IMR-90 (cell line): ENCODE data around the gene ATP10A. TPM values are rescaled to one million over a fixed set of nuclear protein-coding genes. Genes with fewer than 3 reads are reported as not detected.

ENCODE experiments used
- ATAC-seq: fragments of 200-7000 bp; cut with Tn5 transposase; 2 replicates; pipeline ENCODE4 v1.9.1; 2020; ENCODE audit warnings: low read depth, mild to moderate bottlenecking, moderate library complexity
- BruUV-seq: library from RNA; stranded (reverse); fragments of 400-500 nt; replicated peaks from 2 replicates; lab custom pipeline; 2021; lab: Mats Ljungman, UMichigan
- CTCF ChIA-PET: fragments of 300-600 bp; formaldehyde crosslinking; extraction: SDS; loops from one replicate; lab custom pipeline; 2021; ENCODE audit warnings: antibody characterized with exemption; lab: Yijun Ruan, JAX
- POLR2A ChIA-PET: fragments of 300-600 bp; sonication (Branson Sonifier 250); formaldehyde crosslinking; loops from one replicate; lab custom pipeline; 2022; ENCODE audit warnings: antibody characterized with exemption; ENCODE audit not compliant: unreplicated experiment; lab: Charles Lee
- DNase-seq: peaks from one replicate; pipeline ENCODE4 v3.0.0; 2013
- H2AFZ ChIP-seq: replicated peaks from 2 replicates; pipeline ENCODE3; 2013; ENCODE audit warnings: low read length, mild to moderate bottlenecking; ENCODE audit not compliant: poor library complexity
- H2AK5ac ChIP-seq: 2 replicates; pipeline ENCODE4 v1.6.1; 2013; ENCODE audit warnings: low read depth, low read length, inconsistent platforms
- H2AK9ac ChIP-seq: replicated peaks from 2 replicates; pipeline ENCODE3; 2013; ENCODE audit warnings: mild to moderate bottlenecking, low read depth, low read length, moderate library complexity; ENCODE audit not compliant: poor library complexity
- H2BK120ac ChIP-seq: 2 replicates; pipeline ENCODE4 v1.6.1; 2013; ENCODE audit warnings: low read depth, low read length, inconsistent platforms
- H2BK15ac ChIP-seq: 3 replicates; pipeline ENCODE4 v1.6.1; 2013; ENCODE audit warnings: low read depth, low read length, inconsistent platforms
- H2BK20ac ChIP-seq: 2 replicates; pipeline ENCODE4 v1.6.1; 2013; ENCODE audit warnings: low read depth, mild to moderate bottlenecking, inconsistent platforms, low read length, moderate library complexity
- H2BK5ac ChIP-seq: 2 replicates; pipeline ENCODE4 v1.6.1; 2013; ENCODE audit warnings: mild to moderate bottlenecking, low read depth, low read length, inconsistent platforms; ENCODE audit not compliant: poor library complexity, severe bottlenecking
- H3K14ac ChIP-seq: replicated peaks from 2 replicates; pipeline ENCODE4 v1.6.1; 2013; ENCODE audit warnings: low read depth, low read length, inconsistent platforms
- H3K18ac ChIP-seq: 2 replicates; pipeline ENCODE4 v1.6.1; 2013; ENCODE audit warnings: low read depth, low read length, control low read depth
- H3K23ac ChIP-seq: 2 replicates; pipeline ENCODE4 v1.6.1; 2013; ENCODE audit warnings: low read depth, low read length, inconsistent platforms
- H3K27ac ChIP-seq: 2 replicates; pipeline ENCODE4 v1.5.1; 2013; ENCODE audit warnings: mild to moderate bottlenecking, control low read depth, low read length; ENCODE audit not compliant: insufficient read depth
- H3K27me3 ChIP-seq: 2 replicates; pipeline ENCODE4 v1.6.1; 2013; ENCODE audit warnings: low read length; ENCODE audit not compliant: control insufficient read depth, insufficient read depth
- H3K36me3 ChIP-seq: 2 replicates; pipeline ENCODE4 v1.6.1; 2013; ENCODE audit warnings: low read length, mixed read lengths; ENCODE audit not compliant: control insufficient read depth, insufficient read depth
- H3K4ac ChIP-seq: 2 replicates; pipeline ENCODE4 v1.6.1; 2013; ENCODE audit warnings: low read depth, low read length, inconsistent platforms
- H3K4me1 ChIP-seq: 2 replicates; pipeline ENCODE4 v1.6.1; 2013; ENCODE audit warnings: low read length, mixed read lengths; ENCODE audit not compliant: control insufficient read depth, insufficient read depth
- H3K4me2 ChIP-seq: 2 replicates; pipeline ENCODE4 v1.6.1; 2013; ENCODE audit warnings: low read depth, mild to moderate bottlenecking, control low read depth, low read length, moderate library complexity
- H3K4me3 ChIP-seq: 2 replicates; pipeline ENCODE4 v1.5.1; 2013; ENCODE audit warnings: low read depth, mild to moderate bottlenecking, control low read depth, low read length, moderate library complexity; ENCODE audit not compliant: insufficient read depth
- H3K56ac ChIP-seq: 2 replicates; pipeline ENCODE4 v1.6.1; 2013; ENCODE audit warnings: low read length, inconsistent platforms; ENCODE audit not compliant: insufficient read depth; ENCODE audit errors: extremely low read depth
- H3K79me1 ChIP-seq, 2 experiments: 2 replicates each; pipeline ENCODE4 v1.6.1; 2013; ENCODE audit warnings: low read length in 2 of 2, inconsistent platforms in 1 of 2, low read depth in 1 of 2
- H3K9ac ChIP-seq: 2 replicates; pipeline ENCODE4 v1.6.1; 2013; ENCODE audit warnings: low read depth, low read length, control low read depth
- H3K9me1 ChIP-seq: 2 replicates; pipeline ENCODE4 v1.6.1; 2013; ENCODE audit warnings: low read length, inconsistent platforms; ENCODE audit not compliant: insufficient read depth
- H3K9me3 ChIP-seq: 2 replicates; pipeline ENCODE4 v1.6.1; 2013; ENCODE audit warnings: low read length; ENCODE audit not compliant: control insufficient read depth, insufficient read depth
- H4K20me1 ChIP-seq: 2 replicates; pipeline ENCODE4 v1.6.1; 2013; ENCODE audit warnings: low read length, inconsistent platforms; ENCODE audit not compliant: insufficient read depth
- H4K5ac ChIP-seq: 2 replicates; pipeline ENCODE4 v1.6.1; 2013; ENCODE audit warnings: mild to moderate bottlenecking, low read depth, low read length, control low read depth
- H4K8ac ChIP-seq, 2 experiments: 2 replicates each; pipeline ENCODE4 v1.6.1; 2013; ENCODE audit warnings: low read depth in 2 of 2, low read length in 2 of 2, control low read depth in 1 of 2, inconsistent platforms in 1 of 2
- H4K91ac ChIP-seq: 2 replicates; pipeline ENCODE4 v1.6.1; 2013; ENCODE audit warnings: low read depth, low read length, inconsistent platforms; ENCODE audit not compliant: insufficient read depth
- BHLHE40 ChIP-seq: fragments of 150-350 bp; IDR thresholded peaks from 2 replicates; pipeline ENCODE4 v1.6.1; 2016; ENCODE audit warnings: mild to moderate bottlenecking, low read depth, low read length
- CEBPB ChIP-seq: IDR thresholded peaks from 2 replicates; pipeline ENCODE4 v1.6.1; 2012; ENCODE audit warnings: low read depth, low read length, improper control_type of control experiment
- MAFK ChIP-seq: IDR thresholded peaks from 2 replicates; pipeline ENCODE4 v1.6.1; 2012; ENCODE audit warnings: low read depth, low read length, improper control_type of control experiment
- NFE2L2 ChIP-seq: fragments of 150-350 bp; IDR thresholded peaks from 2 replicates; pipeline ENCODE4 v1.6.1; 2016; ENCODE audit warnings: low read depth, mild to moderate bottlenecking, low read length
- USF2 ChIP-seq: fragments of 150-350 bp; IDR thresholded peaks from 2 replicates; pipeline ENCODE4 v1.6.1; 2017; ENCODE audit warnings: mild to moderate bottlenecking, antibody characterized with exemption, low read length, low read depth
- WGBS, 2 experiments: methylation state at CpG; one replicate each; pipeline versions ENCODE4 v1.1.5 to v1.1.7; 2013; ENCODE audit warnings: missing lambda C conversion rate in 2 of 2; ENCODE audit not compliant: insufficient read length in 1 of 2; ENCODE audit errors: extremely low coverage in 2 of 2; 5-methylcytosine and 5-hydroxymethylcytosine counted together
- dilution Hi-C: fragments of 300-500 bp; cut with HindIII; formaldehyde crosslinking; loops from one replicate; pipeline ENCODE4 v1.14.3; 2018; ENCODE audit warnings: low sequenced_read_pairs; ENCODE audit not compliant: unreplicated experiment
- in situ Hi-C: fragments of 300-500 bp; cut with MboI; formaldehyde crosslinking; loops from 3 replicates; pipeline ENCODE4 v1.14.3; 2019; ENCODE audit warnings: low sequenced_read_pairs, inconsistent platforms, mixed read lengths
- intact Hi-C: fragments of 100-400 bp; cut with micrococcal nuclease; formaldehyde crosslinking; loops from 2 replicates; pipeline ENCODE4 v1.10.0; 2022
- polyA plus RNA-seq, 3 experiments: library from polyadenylated mRNA; depleted of rRNA; stranded (reverse); fragments of >200 nt; gene quantifications; 2 replicates each; pipeline ENCODE4 v1.2.3, GENCODE V29; 2012; ENCODE audit warnings: low replicate concordance in 1 of 3
- total RNA-seq: library from RNA; depleted of rRNA; stranded (reverse); fragments of >200 nt; gene quantifications from 2 replicates; pipeline ENCODE4 v1.2.3, GENCODE V29; 2012

ATP10A gene
- total and polyA plus RNA-seq, 2 of the 4 experiments (the other 2 are of a cell fraction): 13.8 to 16.0 TPM

- peaks cover 1% of the 10 kb centered on the region; the same call in 1 of the 2 replicates for H3K4me1 ChIP-seq
- H3K4ac ChIP-seq: no peak overlapping the region
- no peak overlapping the region for H2AFZ ChIP-seq
- H3K9ac ChIP-seq: no peak overlapping the region
- TF ChIP-seq NFE2L2 (no peak), USF2 (no peak), MAFK (no peak), CEBPB (no peak), BHLHE40 (no peak)
- no peak for ATAC-seq
- no peak overlapping the region for H3K27ac ChIP-seq
- ChIA-PET POLR2A (no interaction called here), CTCF (no interaction called here)
- intact Hi-C loops (loop anchor here (1.0 kb wide), 1 partner anchor 26 kb away; no protein-coding TSS in a partner anchor), dilution Hi-C loops (no loop called here), in situ Hi-C loops (no loop called here)
- H2AK9ac ChIP-seq: no peak overlapping the region
- no peak overlapping the region for H2BK120ac ChIP-seq
- no peak overlapping the region for H2BK15ac ChIP-seq
- H3K36me3 ChIP-seq: peaks cover 16% of the 10 kb centered on the region; the same call in 1 of the 2 replicates
- H3K56ac ChIP-seq: no peak overlapping the region
- H3K23ac ChIP-seq: no peak overlapping the region
- no peak overlapping the region for H4K5ac ChIP-seq
- no peak overlapping the region for H4K8ac ChIP-seq
- H3K27me3 ChIP-seq: no peaks in the 10 kb centered on the region
- H3K14ac ChIP-seq: no peak overlapping the region
- H3K4me3 ChIP-seq: no peak overlapping the region
- no peaks in the 10 kb centered on the region for H4K20me1 ChIP-seq
- H3K79me1 ChIP-seq: 0 out of 4 replicates have a peak, but pooled peaks cover 0 to 3% of the 10 kb centered on the region in 2 experiments
- no peak overlapping the region for H2BK20ac ChIP-seq
- no TSS peak for BruUV-seq
- no peak overlapping the region for H3K18ac ChIP-seq
- no peak overlapping the region for H2BK5ac ChIP-seq
- no peaks in the 10 kb centered on the region for H3K9me3 ChIP-seq
- H3K4me2 ChIP-seq: no peak overlapping the region
- H3K9me1 ChIP-seq: peaks cover 10% of the 10 kb centered on the region; the same call in 1 of the 2 replicates
- WGBS, 2 experiments: no CpG with 5 or more reads among the region's 11 CpGs
- no peak for DNase-seq
- no peak overlapping the region for H2AK5ac ChIP-seq
- no peak overlapping the region for H4K91ac ChIP-seq
These were observed 183.6 kb downstream of the ATP10A start for GRCh38 chr15:25679492-25679891.
